Measurements from ENCODE around the gene PPARG.

DNA sequence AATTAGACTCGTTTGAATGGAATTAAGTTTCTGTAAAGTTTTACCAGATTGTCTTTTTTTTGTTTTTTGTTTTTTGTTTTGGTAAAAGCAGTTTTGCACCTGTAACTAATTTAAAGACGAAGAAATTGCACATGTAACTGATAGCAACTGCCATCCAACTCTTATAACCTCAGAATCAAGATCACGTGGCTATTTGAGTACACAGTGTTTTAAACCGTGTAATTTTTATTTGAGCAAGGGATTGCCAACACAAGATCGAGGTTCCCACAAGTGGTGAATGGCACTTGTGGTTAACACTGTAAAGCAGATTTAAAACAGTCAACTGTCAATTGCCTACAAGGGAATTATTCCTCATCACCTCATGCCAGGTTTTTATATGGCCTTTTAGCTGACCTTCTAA, 67.3 kb downstream of the PPARG start:
- TF ChIP-seq, protein P1, sequence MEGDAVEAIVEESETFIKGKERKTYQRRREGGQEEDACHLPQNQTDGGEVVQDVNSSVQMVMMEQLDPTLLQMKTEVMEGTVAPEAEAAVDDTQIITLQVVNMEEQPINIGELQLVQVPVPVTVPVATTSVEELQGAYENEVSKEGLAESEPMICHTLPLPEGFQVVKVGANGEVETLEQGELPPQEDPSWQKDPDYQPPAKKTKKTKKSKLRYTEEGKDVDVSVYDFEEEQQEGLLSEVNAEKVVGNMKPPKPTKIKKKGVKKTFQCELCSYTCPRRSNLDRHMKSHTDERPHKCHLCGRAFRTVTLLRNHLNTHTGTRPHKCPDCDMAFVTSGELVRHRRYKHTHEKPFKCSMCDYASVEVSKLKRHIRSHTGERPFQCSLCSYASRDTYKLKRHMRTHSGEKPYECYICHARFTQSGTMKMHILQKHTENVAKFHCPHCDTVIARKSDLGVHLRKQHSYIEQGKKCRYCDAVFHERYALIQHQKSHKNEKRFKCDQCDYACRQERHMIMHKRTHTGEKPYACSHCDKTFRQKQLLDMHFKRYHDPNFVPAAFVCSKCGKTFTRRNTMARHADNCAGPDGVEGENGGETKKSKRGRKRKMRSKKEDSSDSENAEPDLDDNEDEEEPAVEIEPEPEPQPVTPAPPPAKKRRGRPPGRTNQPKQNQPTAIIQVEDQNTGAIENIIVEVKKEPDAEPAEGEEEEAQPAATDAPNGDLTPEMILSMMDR (IDR thresholded peaks at IDR 0.05), result no peak
- TF ChIP-seq POLR2A (IDR thresholded peaks at IDR 0.05), result no peak
